GDM1 (cell line): ENCODE data around the gene PUDP.
A peak's percentile ranks its signal among the peaks of the same experiment; 100 is the strongest.
"Not testable (repeated sequence)": the region's sequence is repeated elsewhere in the genome, so short reads cannot be mapped to it uniquely, and the experiment has no call there.

Source experiments
- DNase-seq: peaks from one replicate; lab custom pipeline; 2025; lab: John Stamatoyannopoulos, UW

Gene PUDP

GRCh38 chrX:7147978-7148854, at the start of gene PUDP:
Gene PUDP (minus strand): TSS chrX:7148153. CDS start chrX:7148113, 40 bp downstream.
- DNase-seq = peak; percentile 89

DNA sequence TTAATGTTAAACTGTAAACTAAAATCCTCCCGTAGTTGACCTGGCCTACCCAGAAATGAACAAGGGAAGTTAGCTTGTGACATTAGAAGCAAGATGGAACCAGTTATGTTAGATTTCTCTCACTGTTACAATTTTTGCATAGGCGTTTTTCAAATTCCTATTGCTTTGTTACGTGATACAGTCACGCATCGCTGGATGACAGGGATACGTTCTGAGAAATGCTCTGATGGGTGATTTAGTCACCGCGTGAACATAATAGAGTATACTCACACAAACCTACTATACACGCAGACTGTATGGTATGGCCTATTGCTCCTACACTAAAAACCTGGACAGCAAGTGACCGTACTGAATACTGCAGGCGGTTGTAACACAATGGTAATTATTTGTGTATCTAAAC, 46.7 kb upstream of the PUDP start:
- DNase-seq = no peak

- DNase-seq = no peak
Observed at GRCh38 chrX:7192871-7193270, 44.9 kb upstream of the PUDP start.

DNA sequence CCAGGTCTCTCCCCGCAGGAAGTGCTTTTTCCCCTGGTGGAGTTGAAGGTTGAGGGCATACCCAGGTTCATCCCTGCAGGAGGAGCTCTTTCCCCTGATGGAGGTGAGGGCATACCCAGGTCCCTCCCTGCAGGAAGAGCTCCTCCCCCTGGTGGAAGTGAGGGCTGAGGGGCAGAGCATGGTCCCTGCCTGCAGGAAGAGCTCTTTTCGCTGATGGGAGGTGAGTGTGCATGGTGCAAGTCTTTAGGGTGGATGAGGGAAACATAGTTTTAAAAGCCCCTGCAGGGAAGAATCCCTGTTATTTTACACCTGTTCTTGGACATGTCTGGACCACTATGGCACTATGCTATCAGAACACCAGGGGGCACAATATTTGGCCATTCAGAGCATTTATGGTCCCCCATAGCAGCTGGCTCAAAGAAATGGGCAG, 43.7 kb upstream of the PUDP start:
- no peak for DNase-seq

DNA sequence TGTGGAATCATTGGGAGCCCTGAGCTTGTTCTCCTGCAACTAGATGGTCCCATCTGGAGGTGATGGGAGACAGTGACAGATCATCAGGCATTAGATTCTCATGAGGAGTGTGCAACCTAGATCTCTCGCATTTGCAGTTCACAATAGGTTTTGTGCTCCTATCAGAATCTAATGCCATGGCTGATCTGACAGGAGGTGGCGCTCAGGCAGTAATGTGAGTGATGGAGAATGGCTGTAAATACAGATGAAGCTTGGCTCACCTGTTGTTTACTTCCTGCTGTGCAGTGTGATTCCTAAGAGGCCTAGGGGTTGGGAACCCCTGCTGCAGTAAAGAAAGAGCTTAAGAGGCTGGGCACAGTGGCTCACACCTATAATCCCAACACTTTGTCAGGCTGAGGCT, 42.2 kb upstream of the PUDP start:
- DNase-seq = no peak

DNA sequence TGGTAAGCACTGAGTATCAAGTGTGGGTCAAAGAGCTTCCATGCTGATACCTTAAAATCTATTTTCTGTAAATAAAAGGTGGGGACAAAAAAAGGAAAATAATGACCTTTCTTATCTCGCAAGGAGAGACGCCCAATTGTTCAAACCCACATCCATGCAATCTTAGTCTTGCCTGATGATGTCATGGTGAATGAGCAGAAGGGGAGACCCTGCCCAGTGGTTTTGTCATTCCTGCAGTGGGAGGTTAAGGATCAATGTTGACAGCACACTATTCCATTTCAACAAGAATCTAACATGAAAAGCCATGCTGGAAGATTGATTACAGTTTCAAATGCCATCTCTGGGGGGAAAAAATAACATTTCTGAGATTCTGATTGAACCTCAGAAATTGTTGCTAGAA, 40.7 kb upstream of the PUDP start:
- no peak for DNase-seq

DNA sequence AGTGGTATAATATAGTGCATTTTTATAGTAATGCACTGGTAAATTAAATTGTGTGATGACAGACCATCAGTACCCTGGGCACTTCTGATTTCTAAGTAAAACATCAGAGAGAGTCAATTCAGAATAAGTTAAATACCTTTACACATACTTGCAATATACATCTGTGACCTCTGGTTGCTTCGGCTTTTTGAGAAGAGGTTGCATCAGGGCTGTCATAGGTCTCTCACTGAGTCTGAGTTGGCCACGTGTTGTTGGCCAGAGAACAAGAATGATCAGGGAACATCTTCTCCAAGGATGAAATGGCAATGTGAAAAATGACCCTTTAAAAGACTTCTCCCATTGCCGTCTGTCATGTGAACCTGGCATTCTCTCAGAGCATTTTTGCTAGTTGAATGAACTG, 36.9 kb upstream of the PUDP start:
- no peak for DNase-seq

GRCh38 chrX:7179446-7179845, 31.5 kb upstream of the PUDP start:
- no peak for DNase-seq

DNA sequence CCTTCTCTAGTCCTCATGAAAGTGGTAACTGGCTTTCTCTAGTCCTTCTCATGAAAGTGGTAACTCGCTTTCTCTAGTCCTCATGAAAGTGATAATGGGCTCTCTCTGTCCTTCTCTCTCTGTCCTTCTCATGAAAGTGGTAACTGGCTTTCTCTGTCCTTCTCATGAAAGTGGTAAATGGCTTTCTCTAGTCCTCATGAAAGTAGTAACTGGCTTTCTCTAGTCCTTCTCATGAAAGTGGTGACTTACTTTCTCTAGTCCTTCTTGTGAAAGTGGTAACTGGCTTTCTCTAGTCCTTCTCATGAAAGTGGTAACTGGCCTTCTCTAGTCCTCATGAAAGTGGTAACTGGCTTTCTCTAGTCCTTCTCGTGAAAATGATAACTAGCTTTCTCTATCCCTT, 30.9 kb upstream of the PUDP start:
- DNase-seq = not testable (repeated sequence)

- DNase-seq = peak; percentile 11
Observed at GRCh38 chrX:7170898-7171297, 22.9 kb upstream of the PUDP start.

- no peak for DNase-seq
Observed at GRCh38 chrX:7169627-7170026, 21.7 kb upstream of the PUDP start.

- no peak for DNase-seq
Observed at GRCh38 chrX:7168371-7168770, 20.4 kb upstream of the PUDP start.

DNA sequence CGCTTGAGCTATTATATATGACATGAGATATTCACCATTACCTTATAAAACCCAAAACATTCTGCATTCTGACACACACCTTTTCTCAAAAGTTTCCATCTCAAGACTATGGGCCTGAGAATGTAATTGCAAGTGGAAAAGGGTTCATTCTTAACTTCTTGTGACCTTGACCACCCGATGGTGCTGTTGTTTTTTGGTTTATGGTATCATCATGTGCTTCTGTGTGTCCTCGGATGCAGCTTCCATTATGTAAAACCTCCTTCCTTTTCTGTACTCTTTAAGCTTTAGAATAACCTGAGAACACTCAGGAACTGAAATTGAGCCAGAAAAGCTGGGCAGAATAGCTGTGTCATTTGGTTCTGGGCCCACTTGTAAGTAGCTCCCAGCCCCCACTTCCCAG, 16.2 kb upstream of the PUDP start:
- no peak for DNase-seq

DNA sequence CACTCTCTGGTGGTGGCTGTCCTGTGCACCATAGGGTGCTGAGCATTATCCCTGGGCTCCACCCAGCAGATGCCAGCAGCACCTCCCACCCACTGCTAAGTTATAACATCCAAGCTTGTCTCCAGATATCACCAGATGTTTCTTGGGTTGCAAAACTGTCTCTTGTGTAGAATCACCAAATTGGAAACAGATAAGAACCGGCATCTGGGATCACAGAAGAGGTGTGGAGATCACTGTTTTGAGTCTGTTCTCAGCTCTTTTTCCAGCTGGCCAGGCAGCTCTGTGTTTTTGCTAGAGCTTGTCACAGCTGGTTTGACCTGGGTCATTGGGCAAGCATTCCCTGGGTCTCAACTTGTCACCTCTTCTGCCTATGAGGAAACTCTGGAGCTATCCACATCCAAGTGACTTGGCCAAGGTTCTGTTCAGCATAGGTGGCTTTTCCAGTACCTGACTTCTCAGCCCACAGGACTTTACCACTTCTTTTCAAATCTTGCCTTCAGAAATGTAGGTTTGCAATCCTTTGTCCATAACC, 15.3 kb upstream of the PUDP start:
- no peak for DNase-seq

DNA sequence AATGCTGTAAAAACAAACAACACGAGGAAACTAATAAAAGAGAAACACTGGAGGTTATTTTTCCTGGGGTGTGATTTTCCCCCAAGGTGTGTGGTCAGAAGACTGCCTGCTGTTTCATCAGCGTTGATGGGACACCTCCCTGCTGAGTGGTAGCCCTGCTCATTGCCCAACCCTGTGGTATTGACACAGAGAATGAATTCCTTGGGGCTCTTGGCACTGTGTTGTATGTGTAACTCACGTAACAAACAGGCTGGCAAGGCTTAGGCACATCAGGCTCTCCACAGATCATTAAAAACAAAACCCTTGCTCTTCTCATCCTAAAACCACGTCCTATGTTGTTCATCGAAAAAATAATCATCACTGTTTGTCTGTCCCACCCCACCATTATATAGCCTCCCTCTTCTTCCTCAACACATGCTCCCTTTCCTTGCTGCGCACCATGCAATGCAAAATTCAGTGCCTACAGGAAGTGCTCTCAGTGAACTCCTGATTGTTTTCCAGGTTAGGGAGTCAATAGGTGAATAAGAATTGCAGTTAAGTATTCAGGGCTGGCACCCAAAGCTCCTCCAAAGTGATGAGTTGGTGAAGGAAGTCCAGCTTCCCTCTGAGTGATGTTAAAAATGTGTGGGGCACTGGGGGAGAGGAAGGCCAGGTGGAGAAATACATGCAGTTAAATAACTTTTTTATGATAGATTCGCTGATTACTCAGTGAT, 11.4 kb upstream of the PUDP start:
- DNase-seq = no peak

GRCh38 chrX:7158468-7158990, 10.6 kb upstream of the PUDP start:
- DNase-seq = no peak

DNA sequence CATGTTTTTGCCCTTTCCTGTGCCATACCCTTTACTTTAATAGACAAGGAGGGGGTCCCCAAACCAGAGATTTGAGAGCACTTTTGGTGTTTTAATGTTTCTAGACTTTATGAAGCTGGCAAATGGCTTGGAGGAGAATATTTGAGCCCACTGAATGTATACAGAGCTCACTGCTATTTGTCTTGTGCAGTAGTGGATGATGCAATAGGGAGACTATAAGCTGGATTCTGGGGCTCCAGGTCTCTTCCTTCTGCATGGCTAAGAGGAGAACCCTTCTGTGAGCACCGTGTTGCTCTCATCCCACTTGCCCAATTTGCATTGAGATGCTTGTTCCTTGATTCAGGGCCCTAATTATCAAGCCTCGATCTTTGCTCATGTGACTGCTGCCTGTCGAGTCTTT, 8.9 kb upstream of the PUDP start:
- no peak for DNase-seq

DNA sequence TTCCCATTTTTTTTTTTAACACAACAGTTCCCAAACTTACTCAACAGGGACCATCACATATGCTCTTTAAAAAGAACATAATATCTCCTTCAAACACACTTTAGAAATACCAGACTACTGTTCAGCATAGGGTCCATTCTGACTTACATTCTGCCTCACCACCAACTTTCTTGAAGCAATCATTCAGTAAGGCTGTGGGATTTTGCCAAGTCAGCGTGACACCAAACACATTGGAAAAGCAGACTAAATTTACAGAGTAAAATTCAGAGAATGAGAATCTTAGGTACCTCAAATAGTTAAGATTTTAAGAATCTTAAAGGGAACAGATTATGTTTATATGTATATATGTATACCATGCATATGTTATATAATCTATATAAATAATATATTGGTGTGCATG, 7.2 kb upstream of the PUDP start:
- no peak for DNase-seq

DNA sequence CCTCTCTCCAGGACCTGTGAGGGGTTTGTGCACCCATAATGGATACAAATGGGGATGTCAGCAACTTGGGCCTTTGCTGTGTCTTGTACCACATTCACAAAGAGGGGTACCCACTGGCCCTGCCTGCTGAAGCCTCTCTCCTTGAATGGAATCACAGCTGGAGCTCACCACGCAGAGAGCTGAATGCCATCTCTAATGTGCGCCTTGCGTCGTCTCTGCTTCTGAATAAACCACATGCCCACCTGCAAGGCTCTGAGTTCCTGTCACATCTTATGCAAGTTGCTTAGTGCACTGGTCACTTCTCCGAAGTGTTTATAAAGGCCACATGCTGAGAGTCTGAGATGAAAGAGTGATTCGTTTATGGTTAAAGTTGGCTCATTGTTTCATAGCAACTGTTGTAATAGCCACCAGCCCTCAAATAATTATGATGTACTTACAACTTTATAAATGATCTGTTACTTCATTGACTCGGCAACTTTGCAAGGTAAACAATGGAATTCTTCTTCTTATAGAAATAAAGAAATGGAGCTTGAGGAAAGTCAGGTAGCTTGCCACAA, 6.2 kb upstream of the PUDP start:
- DNase-seq = no peak

DNA sequence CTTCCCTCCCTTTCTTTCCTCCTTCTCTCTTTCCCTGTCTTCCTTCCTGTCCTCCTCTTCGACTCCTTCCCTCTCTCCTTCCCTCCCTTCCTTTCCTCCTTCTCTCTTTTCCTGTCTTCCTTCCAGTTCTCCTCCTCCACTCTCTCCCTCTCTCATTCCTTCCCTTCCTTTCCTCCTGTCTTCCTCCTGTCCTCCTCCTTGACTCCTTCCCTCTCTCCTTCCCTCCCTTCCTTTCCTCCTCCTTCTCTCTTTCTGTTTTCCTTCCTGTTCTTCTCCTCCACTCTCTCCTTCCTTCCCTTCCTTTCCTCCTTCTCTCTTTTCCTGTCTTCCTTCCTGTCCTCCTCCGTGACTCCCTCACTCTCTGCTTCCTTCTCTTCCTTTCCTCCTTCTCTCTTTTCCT, 5.3 kb upstream of the PUDP start:
- no peak for DNase-seq

GRCh38 chrX:7149411-7149810, 1.5 kb upstream of the PUDP start:
- DNase-seq = no peak

- DNase-seq = peak; percentile 67
Observed at GRCh38 chrX:7147413-7147977, 458 bp downstream of the PUDP start, which contains the start of gene STS. Gene STS (plus strand): TSS chrX:7147712. CDS start chrX:7253200, 105,488 bp downstream.
